Left ventricle myocardium inferior (tissue), 1 donor: ENCODE measurements around the gene MMP15. TPM values are rescaled to one million over a fixed set of nuclear protein-coding genes. Genes with fewer than 3 reads are reported as not detected.

ENCODE experiments used
- DNase-seq: peaks from one replicate; pipeline ENCODE4 v3.0.0-alpha.2; 2020
- H3K27ac ChIP-seq: fragments of 200-600 bp; replicated peaks from 2 replicates; pipeline ENCODE4 v1.8.0; 2021
- H3K27me3 ChIP-seq: fragments of 200-600 bp; 2 replicates; pipeline ENCODE4 v1.8.0; 2021; ENCODE audit warnings: low read depth
- H3K36me3 ChIP-seq: fragments of 200-600 bp; 2 replicates; pipeline ENCODE4 v1.8.0; 2021
- H3K4me1 ChIP-seq: fragments of 200-600 bp; 2 replicates; pipeline ENCODE4 v1.8.0; 2021
- H3K4me3 ChIP-seq: fragments of 200-600 bp; 2 replicates; pipeline ENCODE4 v1.8.0; 2021; ENCODE audit warnings: mild to moderate bottlenecking, moderate library complexity
- H3K9me3 ChIP-seq: fragments of 200-600 bp; replicated peaks from 2 replicates; pipeline ENCODE4 v1.8.0; 2021
- intact Hi-C: fragments of 100-400 bp; cut with micrococcal nuclease; formaldehyde crosslinking; loops from one replicate; pipeline ENCODE4 v1.11.0; 2022
- total RNA-seq: library from RNA; stranded (reverse); fragmentation: NEBNext Ultra II Directional; extraction: Animal tissue kit (Norgen Biotek cat#: 25700); gene quantifications from one replicate; pipeline ENCODE4 v1.2.1, GENCODE V29; 2021
- TF ChIP-seq, protein P1 (sequence below): fragments of 200-600 bp; IDR thresholded peaks from 2 replicates; pipeline ENCODE4 v1.8.0; 2021; ENCODE audit warnings: antibody characterized with exemption, mild to moderate bottlenecking, borderline replicate concordance
- donor health status: DM: no; HTN: yes; CAD: no; lungs with severe emphysema.

MMP15 gene
- total RNA-seq, 1 donor from 2014 or later: 64.1 TPM

DNA sequence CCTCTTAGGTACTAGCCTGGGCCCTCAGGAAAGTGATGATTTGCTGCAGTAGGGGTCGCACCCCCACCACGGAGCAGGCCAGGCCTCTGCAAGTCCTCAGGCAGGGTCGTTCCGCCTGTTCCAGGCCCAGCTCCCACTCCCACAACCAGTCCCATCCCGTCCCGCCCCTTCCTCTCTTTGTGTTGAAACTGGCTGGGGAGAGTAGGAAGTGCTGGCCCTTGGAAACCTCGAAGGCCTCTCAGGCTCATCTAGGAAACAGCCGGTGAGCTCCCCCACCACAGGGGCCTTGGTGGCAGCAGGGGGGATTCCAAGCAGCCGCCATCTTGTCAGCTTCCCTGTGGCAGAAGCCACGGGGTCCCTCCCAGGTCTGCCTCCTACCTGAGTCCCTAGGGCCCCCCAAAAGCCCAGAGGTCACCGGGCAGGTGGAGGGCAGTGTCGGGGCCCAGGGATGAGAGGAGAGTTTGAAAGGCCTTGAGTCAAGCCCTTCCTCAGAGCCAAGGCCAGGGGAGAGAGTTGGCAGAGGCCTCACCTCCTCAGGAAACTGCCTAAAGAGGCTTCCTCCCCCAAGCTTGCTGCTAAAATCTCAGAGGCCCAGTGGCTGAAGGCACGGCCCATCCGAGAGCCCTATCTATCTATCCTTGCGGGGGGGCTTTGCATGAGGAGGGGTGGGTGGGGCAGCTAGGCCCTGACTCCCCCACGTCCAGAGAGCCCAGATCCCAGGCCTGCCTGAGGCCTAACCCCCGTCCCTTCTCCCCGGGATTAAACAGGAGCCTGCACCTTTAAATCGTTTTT is 22.2 kb downstream of the MMP15 start:
- H3K27me3 ChIP-seq: no peaks in the 10 kb centered on the region
- peaks cover 24% of the 10 kb centered on the region for H3K36me3 ChIP-seq
- TF ChIP-seq, protein P1, sequence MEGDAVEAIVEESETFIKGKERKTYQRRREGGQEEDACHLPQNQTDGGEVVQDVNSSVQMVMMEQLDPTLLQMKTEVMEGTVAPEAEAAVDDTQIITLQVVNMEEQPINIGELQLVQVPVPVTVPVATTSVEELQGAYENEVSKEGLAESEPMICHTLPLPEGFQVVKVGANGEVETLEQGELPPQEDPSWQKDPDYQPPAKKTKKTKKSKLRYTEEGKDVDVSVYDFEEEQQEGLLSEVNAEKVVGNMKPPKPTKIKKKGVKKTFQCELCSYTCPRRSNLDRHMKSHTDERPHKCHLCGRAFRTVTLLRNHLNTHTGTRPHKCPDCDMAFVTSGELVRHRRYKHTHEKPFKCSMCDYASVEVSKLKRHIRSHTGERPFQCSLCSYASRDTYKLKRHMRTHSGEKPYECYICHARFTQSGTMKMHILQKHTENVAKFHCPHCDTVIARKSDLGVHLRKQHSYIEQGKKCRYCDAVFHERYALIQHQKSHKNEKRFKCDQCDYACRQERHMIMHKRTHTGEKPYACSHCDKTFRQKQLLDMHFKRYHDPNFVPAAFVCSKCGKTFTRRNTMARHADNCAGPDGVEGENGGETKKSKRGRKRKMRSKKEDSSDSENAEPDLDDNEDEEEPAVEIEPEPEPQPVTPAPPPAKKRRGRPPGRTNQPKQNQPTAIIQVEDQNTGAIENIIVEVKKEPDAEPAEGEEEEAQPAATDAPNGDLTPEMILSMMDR: peak; percentile 8
- intact Hi-C loops: no loop called here
- no peak overlapping the region for H3K4me3 ChIP-seq
- peak overlapping the region; percentile 86 for H3K27ac ChIP-seq
- no peaks in the 10 kb centered on the region for H3K9me3 ChIP-seq
- peaks cover 62% of the 10 kb centered on the region for H3K4me1 ChIP-seq
- no peak for DNase-seq

DNA sequence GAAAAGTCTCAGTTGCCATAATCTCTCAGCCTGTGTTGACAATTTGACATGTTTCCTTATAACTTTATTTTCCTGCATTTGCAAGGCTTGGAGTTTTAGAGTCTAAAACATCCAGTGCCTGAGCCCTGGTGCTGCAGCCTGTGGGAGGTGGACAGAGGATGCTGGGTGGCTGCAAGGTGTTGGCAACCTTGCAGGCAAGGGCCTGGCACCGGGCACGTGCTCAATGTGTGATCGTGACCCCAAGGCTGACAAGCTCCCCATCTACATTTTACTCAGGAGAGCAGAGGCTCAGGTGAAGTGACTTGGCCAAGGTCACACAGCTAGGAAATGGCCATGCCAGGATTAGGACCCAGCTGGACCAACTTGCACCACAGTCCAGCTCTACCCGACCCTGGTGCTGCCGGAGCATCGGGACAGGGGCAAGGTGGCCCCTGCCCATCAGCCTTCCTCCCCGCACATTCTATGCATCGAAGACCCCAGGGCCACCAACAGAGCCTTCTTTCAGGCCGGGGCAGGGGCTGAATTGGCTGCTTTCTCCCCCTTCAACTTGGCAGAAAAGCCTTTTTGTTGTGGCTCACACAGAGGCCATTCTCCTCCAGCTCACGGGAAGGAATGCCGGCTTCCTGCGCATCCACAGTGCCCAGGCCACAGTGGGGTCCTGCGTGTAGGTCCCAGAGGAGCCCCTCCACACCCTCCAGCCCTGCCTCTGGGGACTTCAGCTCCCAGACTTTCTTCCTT is 23.1 kb downstream of the MMP15 start:
- no peaks in the 10 kb centered on the region for H3K27me3 ChIP-seq
- H3K36me3 ChIP-seq: peaks cover 15% of the 10 kb centered on the region
- TF ChIP-seq, protein P1: no peak
- peaks cover 61% of the 10 kb centered on the region for H3K4me1 ChIP-seq
- intact Hi-C loops: no loop called here
- H3K27ac ChIP-seq: peak overlapping the region; percentile 86
- H3K9me3 ChIP-seq: no peaks in the 10 kb centered on the region
- no peak for DNase-seq
- H3K4me3 ChIP-seq: no peak overlapping the region

DNA sequence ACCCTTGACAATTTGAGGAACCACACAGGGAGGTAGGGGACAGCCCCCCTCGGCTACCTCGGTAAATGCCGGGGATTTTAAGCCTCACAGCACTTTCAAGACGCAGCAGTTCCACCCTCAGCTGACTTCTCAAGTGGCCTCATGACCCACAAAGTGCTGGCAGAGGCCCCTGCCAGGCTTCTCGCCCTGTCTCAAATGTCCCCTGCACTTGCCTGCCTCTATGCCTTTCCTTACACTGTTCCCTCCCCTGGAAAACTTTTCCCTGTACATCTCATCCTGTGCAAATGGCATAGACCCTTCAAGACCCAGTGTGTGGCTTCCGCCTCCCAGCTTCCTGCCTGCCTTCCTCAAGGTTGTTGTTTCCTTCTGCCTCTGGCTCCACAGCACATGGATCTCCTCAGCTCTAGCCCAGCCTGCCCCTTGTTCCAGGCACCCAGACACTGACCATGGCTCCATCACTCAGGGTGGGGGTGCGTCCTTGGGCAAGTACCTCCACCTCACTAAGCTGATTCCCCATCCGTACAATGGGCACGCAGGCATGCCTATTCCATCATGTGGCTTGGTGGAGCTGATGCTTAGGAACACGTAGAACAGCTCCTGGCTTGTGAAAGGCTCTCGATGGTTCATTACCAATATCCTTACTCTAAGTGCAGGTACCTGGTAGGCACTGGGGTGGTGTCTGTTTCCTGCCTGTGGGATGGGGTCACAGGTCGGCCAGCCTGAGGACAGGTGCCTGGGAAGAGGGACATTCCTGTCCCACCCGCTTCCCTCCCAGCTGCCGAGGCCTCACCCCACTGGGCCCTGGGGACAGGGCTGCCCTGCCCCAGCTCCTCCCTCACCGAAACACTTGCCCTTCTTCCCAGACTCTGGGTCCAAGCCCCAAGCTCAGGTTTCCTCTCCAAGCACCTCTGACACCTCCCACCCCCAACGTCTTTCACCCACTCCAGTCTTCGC is 24.0 kb downstream of the MMP15 start:
- H3K4me1 ChIP-seq: peaks cover 52% of the 10 kb centered on the region
- H3K4me3 ChIP-seq: no peak overlapping the region
- DNase-seq: no peak
- peaks cover 6% of the 10 kb centered on the region for H3K36me3 ChIP-seq
- TF ChIP-seq, protein P1: no peak
- H3K27ac ChIP-seq: peak overlapping the region; percentile 86
- no peaks in the 10 kb centered on the region for H3K9me3 ChIP-seq
- intact Hi-C loops: no loop called here
- no peaks in the 10 kb centered on the region for H3K27me3 ChIP-seq

DNA sequence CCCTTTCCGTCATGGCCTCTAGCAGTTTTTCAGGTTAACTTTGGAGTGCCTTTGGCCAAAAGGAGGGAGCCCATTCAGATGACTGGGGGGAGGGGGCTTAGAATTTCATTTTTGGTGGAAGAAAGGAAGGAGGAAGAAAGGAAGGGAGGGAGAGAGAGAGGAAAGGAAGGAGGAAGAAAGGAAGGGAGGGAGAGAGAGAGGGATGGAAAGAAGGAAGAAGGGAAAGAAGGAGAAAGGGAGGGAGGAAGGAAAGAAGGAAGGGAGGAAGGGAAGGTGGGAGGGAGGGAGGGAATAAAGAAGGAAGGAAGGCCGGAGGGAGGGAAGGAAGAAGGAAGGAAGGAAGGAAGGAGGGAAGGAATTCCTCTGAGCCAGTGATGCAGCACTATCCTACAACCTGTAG is 25.7 kb downstream of the MMP15 start:
- Histone ChIP-seq H3K27ac (no peak overlapping the region), H3K4me1 (peaks cover 40% of the 10 kb centered on the region), H3K4me3 (no peak overlapping the region), H3K27me3 (no peaks in the 10 kb centered on the region), H3K36me3 (no peaks in the 10 kb centered on the region), H3K9me3 (no peaks in the 10 kb centered on the region)
- no peak for DNase-seq
- TF ChIP-seq, protein P1: no peak
- intact Hi-C loops: no loop called here
